HepG2 (cell line): ENCODE measurements around the gene SLC25A11. TPM values are rescaled to one million over a fixed set of nuclear protein-coding genes. Genes with fewer than 3 reads are reported as not detected.
A peak's percentile ranks its signal among the peaks of the same experiment; 100 is the strongest.

Experiments
- ATAC-seq: fragments of 200-7000 bp; cut with Tn5 transposase; 3 replicates; pipeline ENCODE4 v1.9.1; 2020; ENCODE audit warnings: mild to moderate bottlenecking, moderate library complexity
- BruUV-seq: library from RNA; stranded (reverse); fragments of 400-500 nt; replicated peaks from 2 replicates; lab custom pipeline; 2021; lab: Mats Ljungman, UMichigan
- CTCF ChIA-PET: fragments of 300-600 bp; formaldehyde crosslinking; extraction: SDS; loops from one replicate; lab custom pipeline; 2021; ENCODE audit warnings: low total read pairs, inconsistent platforms, low intra/inter-chr PET ratio; lab: Yijun Ruan, JAX
- POLR2A ChIA-PET: fragments of 350-600 bp; sonication (Branson Sonifier 250); formaldehyde crosslinking; loops from one replicate; lab custom pipeline; 2020; ENCODE audit warnings: antibody characterized with exemption, inconsistent platforms; lab: Yijun Ruan, JAX
- DNase-seq: peaks from one replicate; pipeline ENCODE4 v3.0.0-alpha.2; 2015; ENCODE audit warnings: low spot score
- FAIRE-seq: peaks from 3 replicates; lab custom pipeline; 2011; peaks lifted over from hg19 to GRCh38; lab: Jason Lieb, UNC
- H2AFZ ChIP-seq: one replicate; pipeline ENCODE4 v1.6.1; 2011; ENCODE audit warnings: low read length, inconsistent platforms
- H3K27ac ChIP-seq: fragments of 300-600 bp; 3 replicates; pipeline ENCODE4 v1.8.0; 2011; ENCODE audit warnings: mixed run types, mild to moderate bottlenecking, mixed read lengths, low read length, inconsistent platforms; ENCODE audit not compliant: insufficient read depth; ENCODE audit errors: extremely low read length
- H3K27me3 ChIP-seq, 2 experiments: fragments of 200-600 bp in 1 of 2; 2 replicates in 1 of 2; 3 replicates in 1 of 2; pipeline versions ENCODE4 v1.6.0 to v1.8.0; 2011; ENCODE audit warnings: low read length in 2 of 2, mild to moderate bottlenecking in 2 of 2, moderate library complexity in 2 of 2, inconsistent platforms in 1 of 2; ENCODE audit not compliant: insufficient read depth in 2 of 2, control insufficient read depth in 1 of 2
- H3K36me3 ChIP-seq, 2 experiments: fragments of 200-600 bp in 1 of 2; replicated peaks in 1 of 2; 2 replicates in 1 of 2; 3 replicates in 1 of 2; pipeline versions ENCODE4 v1.5.1 to v1.8.0; 2011; ENCODE audit warnings: low read length in 2 of 2, inconsistent platforms in 1 of 2; ENCODE audit not compliant: insufficient read depth in 2 of 2, control insufficient read depth in 1 of 2
- H3K4me1 ChIP-seq: 2 replicates; pipeline ENCODE4 v1.5.1; 2012; ENCODE audit warnings: low read length, inconsistent platforms; ENCODE audit not compliant: insufficient read depth
- H3K4me2 ChIP-seq: 2 replicates; pipeline ENCODE4 v1.6.0; 2011; ENCODE audit warnings: low read depth, low read length, inconsistent platforms
- H3K4me3 ChIP-seq, 3 experiments: fragments of 200-600 bp in 1 of 3; sonication (generic), shearing (Covaris generic) in 1 of 3; replicated peaks in 1 of 3; 2 replicates each; pipeline ENCODE4 v1.5.1; 2011 to 2016; ENCODE audit warnings: low read length in 3 of 3, inconsistent platforms in 2 of 3, low read depth in 2 of 3, mild to moderate bottlenecking in 2 of 3, control low read depth in 1 of 3, mixed read lengths in 1 of 3; ENCODE audit not compliant: insufficient read depth in 1 of 3
- H3K79me2 ChIP-seq: one replicate; pipeline ENCODE4 v1.6.1; 2011; ENCODE audit warnings: low read length, inconsistent platforms; ENCODE audit not compliant: insufficient read depth
- H3K9ac ChIP-seq: 2 replicates; pipeline ENCODE4 v1.6.0; 2011; ENCODE audit warnings: mild to moderate bottlenecking, low read depth, low read length, inconsistent platforms; ENCODE audit not compliant: insufficient read depth
- H3K9me3 ChIP-seq: 2 replicates; pipeline ENCODE4 v1.5.1; 2012; ENCODE audit warnings: mild to moderate bottlenecking, low read length
- H4K20me1 ChIP-seq: 2 replicates; pipeline ENCODE4 v1.6.0; 2011; ENCODE audit warnings: inconsistent platforms, mild to moderate bottlenecking, low read length, moderate library complexity; ENCODE audit not compliant: insufficient read depth
- AGO2 ChIP-seq: fragments of 200-400 bp; formaldehyde crosslinking; optimal IDR thresholded peaks from 2 replicates; pipeline ENCODE3; 2017; ENCODE audit warnings: mild to moderate bottlenecking, low read depth, low read length, moderate library complexity
- CAMTA2 ChIP-seq: sonication (generic); formaldehyde crosslinking; IDR thresholded peaks from 2 replicates; pipeline ENCODE4 v1.4.0; 2020; ENCODE audit warnings: mild to moderate bottlenecking, missing genetic modification reagents, borderline replicate concordance
- ISX ChIP-seq: sonication (generic); formaldehyde crosslinking; conservative IDR thresholded peaks from 2 replicates; pipeline ENCODE4 v1.5.0; 2020; ENCODE audit warnings: missing genetic modification reagents
- MBD4 ChIP-seq: IDR thresholded peaks from 2 replicates; pipeline ENCODE4 v1.6.1; 2012; ENCODE audit warnings: low read length, inconsistent platforms, borderline replicate concordance
- POLR2A ChIP-seq, 2 experiments: IDR thresholded peaks; 2 replicates each; pipeline ENCODE4 v1.6.1; 2011; ENCODE audit warnings: low read depth in 2 of 2, low read length in 2 of 2, mild to moderate bottlenecking in 1 of 2, moderate library complexity in 1 of 2; ENCODE audit not compliant: insufficient read depth in 1 of 2
- RAD21 ChIP-seq: fragments of 450-650 bp; formaldehyde crosslinking; IDR thresholded peaks from 2 replicates; pipeline ENCODE4 v1.5.0; 2020; ENCODE audit warnings: mild to moderate bottlenecking
- TBX3 ChIP-seq: fragments of 450-650 bp; IDR thresholded peaks from 2 replicates; pipeline ENCODE4 v1.6.1; 2017; ENCODE audit warnings: antibody characterized with exemption, mild to moderate bottlenecking, inconsistent platforms, borderline replicate concordance
- ZBTB43 ChIP-seq: sonication (generic); formaldehyde crosslinking; conservative IDR thresholded peaks from 2 replicates; pipeline ENCODE4 v1.4.0; 2020; ENCODE audit warnings: missing genetic modification reagents
- ZNF225 ChIP-seq: sonication (generic); formaldehyde crosslinking; IDR thresholded peaks from 2 replicates; pipeline ENCODE4 v1.4.0; 2020; ENCODE audit warnings: mild to moderate bottlenecking, missing genetic modification reagents
- ZNF232 ChIP-seq: sonication (generic); formaldehyde crosslinking; IDR thresholded peaks from 2 replicates; pipeline ENCODE4 v1.4.0; 2020; ENCODE audit warnings: missing genetic modification reagents, borderline replicate concordance
- ZNF510 ChIP-seq: sonication (generic); formaldehyde crosslinking; IDR thresholded peaks from 2 replicates; pipeline ENCODE4 v1.4.0; 2020; ENCODE audit warnings: low read depth, mild to moderate bottlenecking, missing genetic modification reagents
- WGBS: methylation state at CpG from one replicate; pipeline ENCODE4 v1.1.6; 2017; ENCODE audit warnings: low lambda C conversion rate; 5-methylcytosine and 5-hydroxymethylcytosine counted together
- in situ Hi-C: cut with HindIII; loops from 2 replicates; pipeline ENCODE4 v1.10.0; 2017; ENCODE audit warnings: low pct_unique_long_range_greater_than_20kb; ENCODE audit not compliant: extremely low pct_ligation_motif_present
- intact Hi-C: fragments of 100-400 bp; cut with micrococcal nuclease; formaldehyde crosslinking; loops from one replicate; pipeline ENCODE4 v1.10.0; 2022; ENCODE audit not compliant: unreplicated experiment
- polyA plus RNA-seq, 8 experiments: library from polyadenylated mRNA; depleted of rRNA in 3 of 8; stranded (reverse) in 7 of 8; unstranded in 1 of 8; fragments of >200 nt; fragmentation: Illumina TruSeq in 4 of 8; extraction: Trizol in 4 of 8; gene quantifications; 2 replicates each; pipeline versions ENCODE4 v1.2.1 to v1.2.3, GENCODE V29; 2011 to 2016; ENCODE audit warnings: low read depth in 4 of 8, missing spikeins in 1 of 8, mixed read lengths in 1 of 8; ENCODE audit not compliant: insufficient read depth in 1 of 8
- total RNA-seq, 5 experiments: library from RNA; depleted of rRNA; stranded (reverse); fragments of >200 nt; fragmentation: Illumina TruSeq; extraction: Trizol; gene quantifications; 2 replicates each; pipeline ENCODE4 v1.2.3, GENCODE V29; 2016; ENCODE audit warnings: low read depth in 1 of 5

SLC25A11 gene
- total and polyA plus RNA-seq, 2 of the 13 experiments (the other 11 are each of a cell fraction or from before 2014, with no cell fraction given): 35.4 to 47.2 TPM

DNA sequence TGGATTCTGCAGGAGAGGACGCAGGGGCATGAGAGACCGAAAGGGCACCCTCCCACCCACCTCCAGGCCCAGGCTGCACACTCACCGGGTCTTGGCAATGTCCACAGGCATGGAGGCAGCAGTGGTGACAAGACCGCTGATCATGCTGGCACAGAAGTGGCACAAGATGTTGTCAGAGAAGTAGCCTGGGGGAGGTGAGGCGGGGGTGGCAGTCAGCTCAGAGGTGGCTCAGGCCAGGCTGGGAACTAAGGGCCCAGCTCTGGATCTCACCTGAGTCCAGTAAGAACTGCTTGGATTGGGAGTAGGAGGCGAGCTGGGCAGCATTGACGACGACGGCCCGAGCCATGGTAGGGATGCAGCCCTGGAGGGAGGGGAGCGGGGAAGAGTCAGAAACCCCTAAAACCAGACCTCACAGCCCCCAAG lies 1.8 kb downstream of the SLC25A11 start:
- Histone ChIP-seq H3K9me3 (no peaks in the 10 kb centered on the region), H3K36me3 (peaks cover 6 to 15% of the 10 kb centered on the region in 2 experiments; a peak in 3 of 5 replicates), H2AFZ (no peak overlapping the region), H3K4me2 (peak overlapping the region; percentile 98), H3K27me3 (no peaks in the 10 kb centered on the region; a peak in 1 of 5 replicates), H3K79me2 (peaks cover 38% of the 10 kb centered on the region), H3K4me1 (peaks cover 36% of the 10 kb centered on the region), H3K9ac (peak overlapping the region; percentile 95), H4K20me1 (no peaks in the 10 kb centered on the region), H3K4me3 (no peak overlapping the region; a peak in 1 of 6 replicates), H3K27ac (no peak overlapping the region)
- ATAC-seq (no peak), FAIRE-seq (no peak), DNase-seq (no peak)
- ChIA-PET CTCF (no interaction called here), POLR2A (interaction anchor here (1.1 to 3.9 kb wide), 2 partner anchors 12 to 29 kb away, joined by 3 to 101 read pairs; partner anchors contain the start of genes ENO3, PFN1 and SPAG7)
- BruUV-seq: no TSS peak
- intact Hi-C loops (no loop called here), in situ Hi-C loops (no loop called here)
- TF ChIP-seq CAMTA2 (CRISPR knock-in tag): no peak
- peak; percentile 47 for TF ChIP-seq AGO2
- WGBS: 96% methylated on average over 8 of the region's 11 CpGs

GRCh38 chr17:4937553-4937952 lies 2.3 kb downstream of the SLC25A11 start:
- intact Hi-C loops: no loop called here
- ChIA-PET POLR2A (interaction anchor here (1.1 to 3.9 kb wide), 2 partner anchors 12 to 30 kb away, joined by 3 to 101 read pairs; partner anchors contain the start of genes ENO3, PFN1 and SPAG7), CTCF (no interaction called here)
- H3K4me2 ChIP-seq: no peak overlapping the region
- ATAC-seq (no peak), FAIRE-seq (no peak), DNase-seq (no peak)
- H4K20me1 ChIP-seq: no peaks in the 10 kb centered on the region
- no TSS peak for BruUV-seq
- H3K9ac ChIP-seq: no peak overlapping the region
- no peak overlapping the region for H2AFZ ChIP-seq
- H3K27ac ChIP-seq: no peak overlapping the region
- no peaks in the 10 kb centered on the region for H3K9me3 ChIP-seq
- peaks cover 37% of the 10 kb centered on the region for H3K79me2 ChIP-seq
- H3K36me3 ChIP-seq: peaks cover 2 to 13% of the 10 kb centered on the region in 2 experiments; a peak in 3 of 5 replicates
- H3K4me1 ChIP-seq: peaks cover 36% of the 10 kb centered on the region
- no peak overlapping the region for H3K4me3 ChIP-seq
- H3K27me3 ChIP-seq: no peaks in the 10 kb centered on the region; a peak in 1 of 5 replicates
- in situ Hi-C loops: no loop called here
- 99% methylated on average over 15 of the region's 16 CpGs for WGBS
- TF ChIP-seq ZNF510 (CRISPR knock-in tag): no peak
- no peak for TF ChIP-seq TBX3
- no peak for TF ChIP-seq ZBTB43 (CRISPR knock-in tag)
- TF ChIP-seq ISX: no peak
- TF ChIP-seq MBD4: no peak
- no peak for TF ChIP-seq RAD21 (CRISPR knock-in tag)
- TF ChIP-seq ZNF225 (CRISPR knock-in tag): no peak
- TF ChIP-seq POLR2A (IDR thresholded peaks at IDR 0.05; ENCODE audit: insufficient read depth in 1 of 2, low read depth in 2 of 2, low read length in 2 of 2): no peak
- TF ChIP-seq ZNF232 (CRISPR knock-in tag): no peak
